NT2/D1 (cell line): ENCODE results near the gene CARD11.

ENCODE experiments used
- SUZ12 ChIP-seq: IDR thresholded peaks from 2 replicates; pipeline ENCODE4 v1.6.1; 2011; ENCODE audit not compliant: insufficient read length, insufficient read depth; ENCODE audit errors: extremely low read depth
- YY1 ChIP-seq: IDR thresholded peaks from 2 replicates; pipeline ENCODE4 v1.6.1; 2011; ENCODE audit not compliant: insufficient read length, insufficient read depth
- ZNF274 ChIP-seq: IDR thresholded peaks from 2 replicates; pipeline ENCODE4 v1.6.1; 2011; ENCODE audit warnings: mild to moderate bottlenecking, low read depth, low read length

DNA sequence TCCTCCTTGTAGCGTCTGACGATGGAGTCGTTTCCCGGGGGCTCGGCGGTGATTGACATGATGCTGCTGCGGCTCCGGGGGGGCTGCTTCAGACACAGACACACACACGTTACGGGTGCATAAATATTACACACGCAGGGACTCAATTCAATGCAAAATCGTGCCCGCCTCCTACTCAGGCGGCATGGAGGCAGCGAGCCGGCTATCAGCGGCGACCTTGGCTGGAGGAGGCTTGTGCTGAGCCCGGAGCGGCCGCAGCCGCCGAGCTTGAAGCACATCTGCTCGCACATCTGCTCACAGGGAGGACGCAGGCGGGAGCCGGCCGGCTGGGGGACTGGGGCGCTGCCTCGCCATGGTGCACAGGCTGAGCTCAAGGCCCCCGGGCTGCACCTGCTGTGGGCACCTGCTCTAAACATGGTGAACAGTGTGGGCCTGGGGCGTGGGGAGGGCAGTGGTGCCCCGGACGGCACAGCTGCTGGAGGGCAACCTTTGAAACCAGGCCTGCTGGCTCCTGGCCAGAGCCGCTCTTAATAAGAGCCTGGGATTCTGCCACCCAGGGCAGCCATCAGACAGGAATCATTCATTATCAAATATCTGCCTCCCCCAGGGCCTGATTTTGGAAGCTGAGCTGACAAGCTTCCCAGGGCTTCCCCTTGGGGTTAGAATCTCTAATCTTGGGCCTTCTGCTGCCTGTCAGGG, 114.9 kb downstream of the CARD11 start:
- TF ChIP-seq SUZ12 (no peak), ZNF274 (no peak), YY1 (no peak)
